ENCODE results near the gene MROH2A.

MROH2A gene

GRCh38 chr2:233850745-233851144, 72.6 kb downstream of the MROH2A start:
- DNase-seq = no peak
- TF ChIP-seq, protein P1, sequence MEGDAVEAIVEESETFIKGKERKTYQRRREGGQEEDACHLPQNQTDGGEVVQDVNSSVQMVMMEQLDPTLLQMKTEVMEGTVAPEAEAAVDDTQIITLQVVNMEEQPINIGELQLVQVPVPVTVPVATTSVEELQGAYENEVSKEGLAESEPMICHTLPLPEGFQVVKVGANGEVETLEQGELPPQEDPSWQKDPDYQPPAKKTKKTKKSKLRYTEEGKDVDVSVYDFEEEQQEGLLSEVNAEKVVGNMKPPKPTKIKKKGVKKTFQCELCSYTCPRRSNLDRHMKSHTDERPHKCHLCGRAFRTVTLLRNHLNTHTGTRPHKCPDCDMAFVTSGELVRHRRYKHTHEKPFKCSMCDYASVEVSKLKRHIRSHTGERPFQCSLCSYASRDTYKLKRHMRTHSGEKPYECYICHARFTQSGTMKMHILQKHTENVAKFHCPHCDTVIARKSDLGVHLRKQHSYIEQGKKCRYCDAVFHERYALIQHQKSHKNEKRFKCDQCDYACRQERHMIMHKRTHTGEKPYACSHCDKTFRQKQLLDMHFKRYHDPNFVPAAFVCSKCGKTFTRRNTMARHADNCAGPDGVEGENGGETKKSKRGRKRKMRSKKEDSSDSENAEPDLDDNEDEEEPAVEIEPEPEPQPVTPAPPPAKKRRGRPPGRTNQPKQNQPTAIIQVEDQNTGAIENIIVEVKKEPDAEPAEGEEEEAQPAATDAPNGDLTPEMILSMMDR (IDR thresholded peaks at IDR 0.05) = no peak
- Histone ChIP-seq H3K36me3 (no peaks in the 10 kb centered on the region), H3K9me3 (no peaks in the 10 kb centered on the region), H3K4me3 (no peak overlapping the region), H3K27ac (no peak overlapping the region), H3K4me1 (peaks cover 0 to 10% (median 7%) of the 10 kb centered on the region in 4 donors), H3K27me3 (no peaks in the 10 kb centered on the region)
- intact Hi-C loops (cut with DNase I; ENCODE audit: low total_unique reads) = no loop called here

DNA sequence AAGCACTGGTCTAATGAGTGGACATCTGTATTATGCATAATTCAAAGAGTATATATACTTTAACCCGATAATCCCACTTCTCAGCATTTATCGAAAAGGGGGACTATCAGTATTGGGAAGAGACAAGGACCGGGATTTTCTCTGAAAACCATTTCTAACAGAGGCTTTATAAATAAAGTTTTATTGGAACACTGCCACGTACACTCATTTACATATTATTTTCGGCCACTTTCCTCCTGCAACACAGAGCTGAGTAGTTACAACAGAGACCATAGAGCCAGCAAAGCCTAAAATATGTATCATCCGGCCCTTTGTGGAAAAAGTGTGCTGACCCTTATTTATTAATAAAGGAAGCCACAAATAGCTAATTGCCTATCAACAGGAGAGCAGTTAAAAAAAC, 73.0 kb downstream of the MROH2A start:
- intact Hi-C loops (cut with DNase I; ENCODE audit: low total_unique reads) = no loop called here
- H3K9me3 ChIP-seq = no peaks in the 10 kb centered on the region
- no peaks in the 10 kb centered on the region for H3K27me3 ChIP-seq
- H3K36me3 ChIP-seq = no peaks in the 10 kb centered on the region
- peaks cover 0 to 10% (median 7%) of the 10 kb centered on the region in 4 donors for H3K4me1 ChIP-seq
- DNase-seq = no peak
- TF ChIP-seq, protein P1 (IDR thresholded peaks at IDR 0.05) = no peak
- H3K4me3 ChIP-seq = no peak overlapping the region
- no peak overlapping the region for H3K27ac ChIP-seq

DNA sequence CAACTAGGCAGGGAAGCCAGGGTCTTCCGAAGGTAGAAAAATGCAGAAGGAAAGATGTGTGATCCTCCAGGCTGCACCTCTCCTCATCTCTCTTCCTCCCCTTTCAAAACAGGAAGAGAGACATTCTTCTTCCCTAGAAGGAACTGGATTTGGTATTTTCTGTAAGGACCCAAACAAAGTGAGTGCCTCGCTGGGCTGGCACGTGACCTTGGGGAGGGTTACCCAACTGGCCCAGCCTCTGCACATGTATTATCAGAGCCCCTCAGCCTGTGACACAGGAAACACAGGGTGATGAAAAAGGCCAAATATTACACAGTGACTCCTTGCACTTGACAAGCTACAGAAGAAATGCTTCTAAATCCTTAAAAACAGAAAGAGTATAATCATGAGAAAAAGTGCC, 73.9 kb downstream of the MROH2A start:
- TF ChIP-seq, protein P1 (IDR thresholded peaks at IDR 0.05) = no peak
- Histone ChIP-seq H3K4me1 (peaks cover 0 to 10% (median 7%) of the 10 kb centered on the region in 4 donors), H3K9me3 (no peaks in the 10 kb centered on the region), H3K27me3 (no peaks in the 10 kb centered on the region), H3K27ac (no peak overlapping the region), H3K4me3 (no peak overlapping the region), H3K36me3 (no peaks in the 10 kb centered on the region)
- no peak for DNase-seq
- intact Hi-C loops (cut with DNase I; ENCODE audit: low total_unique reads) = no loop called here

DNA sequence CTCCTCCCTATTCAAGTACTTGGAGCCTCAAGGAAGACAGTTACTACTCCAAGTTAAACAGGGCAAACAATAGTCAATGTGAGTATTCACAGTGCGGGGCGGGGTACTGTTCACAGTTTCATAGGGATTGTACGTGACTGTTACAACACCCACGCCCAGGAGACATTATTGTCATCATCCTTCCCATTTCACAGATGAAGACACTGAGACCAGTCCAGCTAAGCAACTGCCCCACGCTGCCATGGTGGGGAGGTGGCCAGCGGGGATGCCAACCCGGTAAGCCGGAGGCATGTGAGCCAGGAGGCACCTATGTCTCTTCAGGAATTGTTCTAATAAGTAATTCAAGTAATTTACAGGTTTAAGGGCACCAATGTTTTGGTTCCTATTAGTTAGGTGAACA, 75.2 kb downstream of the MROH2A start:
- Histone ChIP-seq H3K4me3 (peak overlapping the region in 1 of 2 donors; percentile 62), H3K27ac (no peak overlapping the region), H3K4me1 (peaks cover 0 to 10% (median 7%) of the 10 kb centered on the region in 4 donors), H3K36me3 (no peaks in the 10 kb centered on the region), H3K27me3 (no peaks in the 10 kb centered on the region), H3K9me3 (no peaks in the 10 kb centered on the region)
- intact Hi-C loops (cut with DNase I; ENCODE audit: low total_unique reads) = no loop called here
- DNase-seq = no peak
- TF ChIP-seq, protein P1 (IDR thresholded peaks at IDR 0.05) = no peak

GRCh38 chr2:233853883-233854240, 75.7 kb downstream of the MROH2A start:
- H3K9me3 ChIP-seq = no peaks in the 10 kb centered on the region

More at GRCh38 chr2:233853883-233854240, 75.7 kb downstream of the MROH2A start:
- H3K36me3 ChIP-seq = no peaks in the 10 kb centered on the region
- intact Hi-C loops (cut with DNase I; ENCODE audit: low total_unique reads) = no loop called here
- H3K27me3 ChIP-seq = no peaks in the 10 kb centered on the region
- no peak overlapping the region for H3K27ac ChIP-seq
- peak overlapping the region; percentile 62 to 77 for H3K4me3 ChIP-seq
- H3K4me1 ChIP-seq = peaks cover 0 to 10% (median 7%) of the 10 kb centered on the region in 4 donors
- peak in 1 of 2 donors; percentile 51 for DNase-seq
- TF ChIP-seq, protein P1 (IDR thresholded peaks at IDR 0.05) = no peak

Measured in tibial artery (tissue), 4 donors.